T-helper 2 cell (primary cell): ENCODE measurements around the gene GPR171.
A peak's percentile ranks its signal among the peaks of the same experiment; 100 is the strongest.

Experiments used
- DNase-seq, 5 experiments: peaks; one replicate each; pipeline versions ENCODE4 v3.0.0 to v3.0.0-alpha.2; 2012 to 2022

GPR171 gene

GRCh38 chr3:151174351-151174750 is 28.7 kb downstream of the GPR171 start:
- no peak for DNase-seq

- DNase-seq, result peak in 2 of 5 experiments; percentile 37 to 92
These were observed 31.8 kb downstream of the GPR171 start for GRCh38 chr3:151171145-151171757.

- peak in 2 of 5 experiments; percentile 26 to 61 for DNase-seq
These were observed 32.9 kb downstream of the GPR171 start for GRCh38 chr3:151169948-151170679.

GRCh38 chr3:151169262-151169947 is 33.6 kb downstream of the GPR171 start:
- DNase-seq, result no peak

GRCh38 chr3:151168269-151169094 is 34.5 kb downstream of the GPR171 start:
- peak; percentile 49 to 84 (median 70) for DNase-seq

GRCh38 chr3:151166161-151166560 is 36.9 kb downstream of the GPR171 start:
- peak in 1 of 5 experiments; percentile 36 for DNase-seq

GRCh38 chr3:151165226-151165625 is 37.8 kb downstream of the GPR171 start:
- DNase-seq, result no peak

GRCh38 chr3:151159806-151160205 is 43.2 kb downstream of the GPR171 start:
- DNase-seq, result no peak

- DNase-seq, result peak in 2 of 5 experiments; percentile 24 to 79
These were observed 46.3 kb downstream of the GPR171 start for GRCh38 chr3:151156618-151157216.

GRCh38 chr3:151155409-151156128 is 47.4 kb downstream of the GPR171 start:
- DNase-seq, result no peak

- no peak for DNase-seq
These were observed 48.5 kb downstream of the GPR171 start for GRCh38 chr3:151154566-151154965.

- DNase-seq, result no peak
These were observed 50.4 kb downstream of the GPR171 start for GRCh38 chr3:151152455-151153079.
